Measurements from ENCODE around the gene MT1F. TPM values are rescaled to one million over a fixed set of nuclear protein-coding genes. Genes with fewer than 3 reads are reported as not detected.

MT1F gene
- total RNA-seq, 2 experiments from 2014 or later: 0.44 TPM; not detected in 1

GRCh38 chr16:56614549-56614991, 43.2 kb upstream of the MT1F start:
- TF ChIP-seq CTCF (conservative IDR thresholded peaks at IDR 0.05; ENCODE audit: low read length) (no peak), EZH2phosphoT487 (IDR thresholded peaks at IDR 0.05; ENCODE audit: borderline replicate concordance, low read depth, low read length) (no peak)
- no peak for DNase-seq (ENCODE audit: low spot score)
- no peaks in the 10 kb centered on the region for H3K9me3 ChIP-seq (ENCODE audit: low read length)
- no peak overlapping the region for H2AFZ ChIP-seq (ENCODE audit: low read length)
- H3K4me3 ChIP-seq (ENCODE audit: low read depth, low read length, poor library complexity, severe bottlenecking): no peak overlapping the region
- H3K79me2 ChIP-seq (ENCODE audit: insufficient read depth, low read depth, low read length): no peaks in the 10 kb centered on the region
- intact Hi-C loops (cut with micrococcal nuclease; ENCODE audit: unreplicated experiment): no loop called here
- H4K20me1 ChIP-seq (ENCODE audit: insufficient read depth, low read length): no peaks in the 10 kb centered on the region
- BruUV-seq (replicated peaks): no TSS peak
- CTCF ChIA-PET (ENCODE audit: unreplicated experiment): no interaction called here
- no peaks in the 10 kb centered on the region for H3K36me3 ChIP-seq (ENCODE audit: insufficient read depth, low read length)
- no peak overlapping the region for H3K4me2 ChIP-seq (ENCODE audit: low read length)
- no peaks in the 10 kb centered on the region for H3K9me2 ChIP-seq (ENCODE audit: insufficient read depth, low read length)
- POLR2A ChIA-PET: interaction anchor here (0.6 kb wide), 1 partner anchor 1359 kb away, joined by 4 read pairs; no protein-coding TSS in a partner anchor
- H3K4me1 ChIP-seq (ENCODE audit: insufficient read depth, low read length, poor library complexity, severe bottlenecking): peaks cover 22% of the 10 kb centered on the region
- no peak overlapping the region for H3K27ac ChIP-seq (ENCODE audit: low read depth, low read length, poor library complexity, severe bottlenecking)

- Histone ChIP-seq H3K9me2 (ENCODE audit: insufficient read depth, low read length) (no peaks in the 10 kb centered on the region), H3K36me3 (ENCODE audit: insufficient read depth, low read length) (no peaks in the 10 kb centered on the region), H3K79me2 (ENCODE audit: insufficient read depth, low read depth, low read length) (no peaks in the 10 kb centered on the region), H2AFZ (ENCODE audit: low read length) (no peak overlapping the region), H3K4me2 (ENCODE audit: low read length) (no peak overlapping the region), H3K4me3 (ENCODE audit: low read depth, low read length, poor library complexity, severe bottlenecking) (no peak overlapping the region), H3K9me3 (ENCODE audit: low read length) (no peaks in the 10 kb centered on the region), H3K4me1 (ENCODE audit: insufficient read depth, low read length, poor library complexity, severe bottlenecking) (peaks cover 14% of the 10 kb centered on the region), H4K20me1 (ENCODE audit: insufficient read depth, low read length) (no peaks in the 10 kb centered on the region), H3K27ac (ENCODE audit: low read depth, low read length, poor library complexity, severe bottlenecking) (no peak overlapping the region)
- TF ChIP-seq EZH2phosphoT487 (IDR thresholded peaks at IDR 0.05; ENCODE audit: borderline replicate concordance, low read depth, low read length) (no peak), CTCF (conservative IDR thresholded peaks at IDR 0.05; ENCODE audit: low read length) (no peak)
- DNase-seq (ENCODE audit: low spot score): no peak
- intact Hi-C loops (cut with micrococcal nuclease; ENCODE audit: unreplicated experiment): no loop called here
- no TSS peak for BruUV-seq (replicated peaks)
- CTCF ChIA-PET (ENCODE audit: unreplicated experiment): no interaction called here
- POLR2A ChIA-PET: no interaction called here
Measured at GRCh38 chr16:56615353-56615752, 42.4 kb upstream of the MT1F start.

- CTCF ChIA-PET (ENCODE audit: unreplicated experiment): no interaction called here
- no peaks in the 10 kb centered on the region for H4K20me1 ChIP-seq (ENCODE audit: insufficient read depth, low read length)
- no peaks in the 10 kb centered on the region for H3K36me3 ChIP-seq (ENCODE audit: insufficient read depth, low read length)
- BruUV-seq (replicated peaks): no TSS peak
- peaks cover under 1% of the 10 kb centered on the region for H3K4me1 ChIP-seq (ENCODE audit: insufficient read depth, low read length, poor library complexity, severe bottlenecking)
- H3K4me2 ChIP-seq (ENCODE audit: low read length): no peak overlapping the region
- DNase-seq (ENCODE audit: low spot score): no peak
- H2AFZ ChIP-seq (ENCODE audit: low read length): no peak overlapping the region
- POLR2A ChIA-PET: no interaction called here
- no peaks in the 10 kb centered on the region for H3K9me3 ChIP-seq (ENCODE audit: low read length)
- no peak for TF ChIP-seq EZH2phosphoT487 (IDR thresholded peaks at IDR 0.05; ENCODE audit: borderline replicate concordance, low read depth, low read length)
- TF ChIP-seq CTCF (conservative IDR thresholded peaks at IDR 0.05; ENCODE audit: low read length): no peak
- no peak overlapping the region for H3K27ac ChIP-seq (ENCODE audit: low read depth, low read length, poor library complexity, severe bottlenecking)
- no peaks in the 10 kb centered on the region for H3K9me2 ChIP-seq (ENCODE audit: insufficient read depth, low read length)
- intact Hi-C loops (cut with micrococcal nuclease; ENCODE audit: unreplicated experiment): no loop called here
- H3K4me3 ChIP-seq (ENCODE audit: low read depth, low read length, poor library complexity, severe bottlenecking): no peak overlapping the region
- no peaks in the 10 kb centered on the region for H3K79me2 ChIP-seq (ENCODE audit: insufficient read depth, low read depth, low read length)
Measured at GRCh38 chr16:56616608-56617211, 41.0 kb upstream of the MT1F start.
